Neural progenitor cell (in vitro differentiated cells): ENCODE measurements around the gene FHL2. TPM values are rescaled to one million over a fixed set of nuclear protein-coding genes. Genes with fewer than 3 reads are reported as not detected.

ENCODE experiments used
- DNase-seq: peaks from one replicate; pipeline ENCODE4 v3.0.0-alpha.2; 2016; ENCODE audit warnings: low spot score
- H2AFZ ChIP-seq: fragments of 200-600 bp; sonication (generic); replicated peaks from 2 replicates; pipeline ENCODE4 v1.6.1; 2016; ENCODE audit warnings: antibody characterized with exemption
- H3F3A ChIP-seq: fragments of 200-600 bp; sonication (generic); 2 replicates; pipeline ENCODE4 v1.6.1; 2016; ENCODE audit warnings: antibody characterized with exemption, low read depth
- H3K27ac ChIP-seq: fragments of 200-600 bp; sonication (generic); 2 replicates; pipeline ENCODE4 v1.5.1; 2016; ENCODE audit warnings: mild to moderate bottlenecking
- H3K27me3 ChIP-seq: fragments of 200-600 bp; sonication (generic); 2 replicates; pipeline ENCODE4 v1.6.1; 2016; ENCODE audit warnings: mild to moderate bottlenecking, moderate library complexity
- H3K36me3 ChIP-seq: fragments of 200-600 bp; sonication (generic); 2 replicates; pipeline ENCODE4 v1.5.1; 2016
- H3K4me1 ChIP-seq: fragments of 200-600 bp; sonication (generic); 2 replicates; pipeline ENCODE4 v1.6.1; 2016; ENCODE audit warnings: mixed run types
- H3K4me2 ChIP-seq: fragments of 200-600 bp; sonication (generic); 2 replicates; pipeline ENCODE4 v1.6.1; 2016
- H3K4me3 ChIP-seq: fragments of 200-600 bp; sonication (generic); 2 replicates; pipeline ENCODE4 v1.5.1; 2016
- H3K79me2 ChIP-seq: fragments of 200-600 bp; sonication (generic); 2 replicates; pipeline ENCODE4 v1.6.1; 2016; ENCODE audit warnings: low read depth
- H3K9ac ChIP-seq: fragments of 200-600 bp; sonication (generic); 2 replicates; pipeline ENCODE4 v1.6.1; 2016
- H3K9me3 ChIP-seq: fragments of 200-600 bp; sonication (generic); 2 replicates; pipeline ENCODE4 v1.5.1; 2016; ENCODE audit warnings: low read depth
- H4K20me1 ChIP-seq: fragments of 200-600 bp; sonication (generic); 2 replicates; pipeline ENCODE4 v1.6.1; 2016; ENCODE audit warnings: low read depth
- H3K27ac Mint-ChIP-seq: 3 replicates; pipeline ENCODE4 v1.8.0; 2021; ENCODE audit warnings: mixed read lengths
- H3K27me3 Mint-ChIP-seq: 2 replicates; pipeline ENCODE4 v1.8.0; 2022; ENCODE audit warnings: low read depth, mild to moderate bottlenecking, inconsistent platforms, moderate library complexity, mixed read lengths; ENCODE audit not compliant: insufficient read depth
- H3K36me3 Mint-ChIP-seq: 3 replicates; pipeline ENCODE4 v1.8.0; 2021; ENCODE audit warnings: mixed read lengths
- H3K4me1 Mint-ChIP-seq: 3 replicates; pipeline ENCODE4 v1.8.0; 2021; ENCODE audit warnings: mixed read lengths
- H3K4me3 Mint-ChIP-seq: 3 replicates; pipeline ENCODE4 v1.8.0; 2021; ENCODE audit warnings: mild to moderate bottlenecking, moderate library complexity, mixed read lengths
- H3K9me3 Mint-ChIP-seq: 3 replicates; pipeline ENCODE4 v1.8.0; 2020; ENCODE audit warnings: mixed read lengths
- CTCF ChIP-seq: fragments of 200-600 bp; sonication (generic); IDR thresholded peaks from 2 replicates; pipeline ENCODE4 v1.5.1; 2017; ENCODE audit warnings: antibody characterized with exemption, mild to moderate bottlenecking
- EZH2 ChIP-seq: fragments of 200-600 bp; sonication (generic); IDR thresholded peaks from 2 replicates; pipeline ENCODE4 v1.6.1; 2017; ENCODE audit warnings: antibody characterized with exemption, mild to moderate bottlenecking, moderate library complexity
- EZH2phosphoT487 ChIP-seq: fragments of 200-600 bp; sonication (generic); IDR thresholded peaks from 2 replicates; pipeline ENCODE4 v1.6.1; 2017; ENCODE audit warnings: antibody characterized with exemption
- total RNA-seq: library from RNA; depleted of rRNA; stranded (reverse); fragments of >200 nt; gene quantifications from 2 replicates; pipeline ENCODE4 v1.2.3, GENCODE V29; 2015; ENCODE audit warnings: low replicate concordance

Gene FHL2
- total RNA-seq, 1 donor from 2014 or later: 17.8 TPM

GRCh38 chr2:105358593-105358992 is 40.3 kb downstream of the FHL2 start:
- no peak overlapping the region for H3K9ac ChIP-seq
- Mint-ChIP-seq H3K4me3 (no peak overlapping the region), H3K27me3 (no peaks in the 10 kb centered on the region), H3K9me3 (peaks cover 3% of the 10 kb centered on the region), H3K36me3 (peaks cover 41% of the 10 kb centered on the region), H3K4me1 (no peaks in the 10 kb centered on the region), H3K27ac (no peak overlapping the region)
- H3K4me2 ChIP-seq: no peak overlapping the region
- no peaks in the 10 kb centered on the region for H3K79me2 ChIP-seq
- no peak overlapping the region for H3K27ac ChIP-seq
- H4K20me1 ChIP-seq: no peaks in the 10 kb centered on the region
- H3K9me3 ChIP-seq: no peaks in the 10 kb centered on the region
- no peaks in the 10 kb centered on the region for H3K36me3 ChIP-seq
- DNase-seq: no peak
- H3K4me3 ChIP-seq: no peak overlapping the region
- no peaks in the 10 kb centered on the region for H3K4me1 ChIP-seq
- no peaks in the 10 kb centered on the region for H3F3A ChIP-seq
- H3K27me3 ChIP-seq: no peaks in the 10 kb centered on the region
- TF ChIP-seq CTCF (no peak), EZH2phosphoT487 (no peak)
- H2AFZ ChIP-seq: no peak overlapping the region

GRCh38 chr2:105357122-105357521 is 41.7 kb downstream of the FHL2 start:
- Histone ChIP-seq H3K9me3 (no peaks in the 10 kb centered on the region), H3K4me1 (no peaks in the 10 kb centered on the region), H3K4me2 (no peak overlapping the region), H3K36me3 (no peaks in the 10 kb centered on the region), H3K9ac (no peak overlapping the region), H4K20me1 (no peaks in the 10 kb centered on the region), H3K27ac (no peak overlapping the region), H3F3A (no peaks in the 10 kb centered on the region), H3K79me2 (no peaks in the 10 kb centered on the region), H3K4me3 (no peak overlapping the region), H3K27me3 (no peaks in the 10 kb centered on the region), H2AFZ (no peak overlapping the region)
- TF ChIP-seq EZH2 (no peak), EZH2phosphoT487 (no peak), CTCF (no peak)
- DNase-seq: no peak
- H3K9me3 Mint-ChIP-seq: peaks cover 3% of the 10 kb centered on the region
- peaks cover 38% of the 10 kb centered on the region for H3K36me3 Mint-ChIP-seq
- no peaks in the 10 kb centered on the region for H3K27me3 Mint-ChIP-seq
- H3K4me3 Mint-ChIP-seq: no peak overlapping the region
- no peak overlapping the region for H3K27ac Mint-ChIP-seq
- H3K4me1 Mint-ChIP-seq: no peaks in the 10 kb centered on the region

GRCh38 chr2:105344704-105345345 is 54.0 kb downstream of the FHL2 start:
- Mint-ChIP-seq H3K4me1 (no peaks in the 10 kb centered on the region), H3K36me3 (peaks cover 17% of the 10 kb centered on the region), H3K27ac (no peak overlapping the region), H3K27me3 (no peaks in the 10 kb centered on the region), H3K9me3 (no peaks in the 10 kb centered on the region), H3K4me3 (no peak overlapping the region)
- no peak overlapping the region for H3K27ac ChIP-seq
- H3K4me2 ChIP-seq: no peak overlapping the region
- H3K4me1 ChIP-seq: no peaks in the 10 kb centered on the region
- H3K36me3 ChIP-seq: peaks cover 32% of the 10 kb centered on the region
- H2AFZ ChIP-seq: no peak overlapping the region
- H4K20me1 ChIP-seq: no peaks in the 10 kb centered on the region
- no peak overlapping the region for H3K4me3 ChIP-seq
- H3F3A ChIP-seq: no peaks in the 10 kb centered on the region
- no peaks in the 10 kb centered on the region for H3K9me3 ChIP-seq
- peaks cover 19% of the 10 kb centered on the region for H3K79me2 ChIP-seq
- DNase-seq: peak; percentile 59
- H3K27me3 ChIP-seq: no peaks in the 10 kb centered on the region
- TF ChIP-seq EZH2: no peak
- TF ChIP-seq CTCF: peak; percentile 52
- no peak overlapping the region for H3K9ac ChIP-seq
